Tibial nerve (tissue), 4 donors: ENCODE measurements around the gene ZSCAN2. TPM values are rescaled to one million over a fixed set of nuclear protein-coding genes. Genes with fewer than 3 reads are reported as not detected.

Experiments
- DNase-seq, 2 donors: peaks; one replicate each; pipeline ENCODE4 v3.0.0-alpha.2; 2019; ENCODE audit warnings: low spot score in 2 of 2
- H3K27ac ChIP-seq, 4 donors: fragments of 200-600 bp; sonication (generic) in 3 of 4; one replicate each; pipeline ENCODE4 v1.5.1; 2017 to 2019; ENCODE audit warnings: mild to moderate bottlenecking in 1 of 4
- H3K27me3 ChIP-seq, 2 donors: fragments of 200-600 bp; sonication (generic) in 1 of 2; one replicate each; pipeline versions ENCODE4 v1.5.1 to v1.6.0; 2017 to 2019
- H3K36me3 ChIP-seq, 3 donors: fragments of 200-600 bp; sonication (generic); one replicate each; pipeline ENCODE4 v1.5.1; 2018 to 2019
- H3K4me1 ChIP-seq, 4 donors: fragments of 200-600 bp; sonication (generic) in 3 of 4; one replicate each; pipeline ENCODE4 v1.5.1; 2017 to 2019
- H3K4me3 ChIP-seq, 4 donors: fragments of 200-600 bp; sonication (generic) in 3 of 4; one replicate each; pipeline ENCODE4 v1.5.1; 2017 to 2019; ENCODE audit warnings: mild to moderate bottlenecking in 1 of 4, moderate library complexity in 1 of 4
- H3K9me3 ChIP-seq, 4 donors: fragments of 200-600 bp; sonication (generic) in 3 of 4; one replicate each; pipeline ENCODE4 v1.5.1; 2017 to 2019
- CTCF ChIP-seq, 5 experiments: fragments of 200-600 bp in 3 of 5; fragments of 450-650 bp in 2 of 5; sonication (generic) in 3 of 5; IDR thresholded peaks; one replicate each; pipeline ENCODE4 v1.5.1; 2016 to 2019; ENCODE audit warnings: antibody characterized with exemption in 5 of 5, mild to moderate bottlenecking in 3 of 5, moderate library complexity in 2 of 5
- EP300 ChIP-seq, 2 donors: sonication (generic); formaldehyde crosslinking; IDR thresholded peaks; one replicate each; pipeline ENCODE4 v1.6.1; 2017; ENCODE audit warnings: antibody characterized with exemption in 2 of 2, mild to moderate bottlenecking in 1 of 2
- POLR2A ChIP-seq, 2 donors: fragments of 450-650 bp; IDR thresholded peaks; one replicate each; pipeline ENCODE4 v1.6.1; 2017; ENCODE audit warnings: antibody characterized with exemption in 2 of 2, mild to moderate bottlenecking in 2 of 2, moderate library complexity in 2 of 2
- WGBS, 2 donors: methylation state at CpG; one replicate each; pipeline ENCODE4 v1.1.5; 2018; 5-methylcytosine and 5-hydroxymethylcytosine counted together
- total RNA-seq, 4 donors: library from RNA; depleted of rRNA; stranded (reverse); fragments of >200 nt; gene quantifications; one replicate each; pipeline ENCODE4 v1.1.0, GENCODE V29; 2016

The ZSCAN2 gene
- total RNA-seq, 4 donors from 2014 or later: 4.1 to 7.2 (median 5.2) TPM

GRCh38 chr15:84620626-84621025 is 19.8 kb downstream of the ZSCAN2 start:
- Histone ChIP-seq H3K27ac (no peak overlapping the region), H3K4me3 (no peak overlapping the region), H3K9me3 (peaks cover 0 to 21% (median 4%) of the 10 kb centered on the region in 4 donors), H3K36me3 (peaks cover 7 to 73% (median 18%) of the 10 kb centered on the region in 3 donors), H3K4me1 (no peaks in the 10 kb centered on the region), H3K27me3 (no peaks in the 10 kb centered on the region)
- no peak for DNase-seq
- no peak for TF ChIP-seq EP300 (IDR thresholded peaks at IDR 0.05)
- no peak for TF ChIP-seq POLR2A (IDR thresholded peaks at IDR 0.05)
- no peak for TF ChIP-seq CTCF (IDR thresholded peaks at IDR 0.05)
- WGBS, 2 donors: 96 to 97% methylated on average over 8 of the region's 8 CpGs

- DNase-seq: no peak
- Histone ChIP-seq H3K4me1 (no peaks in the 10 kb centered on the region), H3K9me3 (peaks cover 0 to 21% (median 4%) of the 10 kb centered on the region in 4 donors), H3K27me3 (no peaks in the 10 kb centered on the region), H3K36me3 (peaks cover 7 to 81% (median 18%) of the 10 kb centered on the region in 3 donors), H3K27ac (no peak overlapping the region), H3K4me3 (no peak overlapping the region)
- TF ChIP-seq POLR2A (IDR thresholded peaks at IDR 0.05): no peak
- TF ChIP-seq CTCF (IDR thresholded peaks at IDR 0.05): no peak
- no peak for TF ChIP-seq EP300 (IDR thresholded peaks at IDR 0.05)
- 95 to 96% methylated on average over 17 of the region's 17 CpGs for WGBS, 2 donors
Observed at GRCh38 chr15:84621358-84621979, 20.7 kb downstream of the ZSCAN2 start.

GRCh38 chr15:84624359-84624758 is 23.6 kb downstream of the ZSCAN2 start:
- peaks cover 7 to 76% (median 18%) of the 10 kb centered on the region in 3 donors for H3K36me3 ChIP-seq
- TF ChIP-seq EP300 (IDR thresholded peaks at IDR 0.05) (no peak), POLR2A (IDR thresholded peaks at IDR 0.05) (no peak), CTCF (IDR thresholded peaks at IDR 0.05) (no peak)
- peaks cover 0 to 21% (median 4%) of the 10 kb centered on the region in 4 donors for H3K9me3 ChIP-seq
- no peak overlapping the region for H3K4me3 ChIP-seq
- 82 to 91% methylated on average over 6 to 7 of the region's 7 CpGs for whole genome bisulfite sequencing, 2 donors
- no peaks in the 10 kb centered on the region for H3K4me1 ChIP-seq
- H3K27me3 ChIP-seq: no peaks in the 10 kb centered on the region
- no peak for DNase-seq
- H3K27ac ChIP-seq: no peak overlapping the region

GRCh38 chr15:84625123-84625522 is 24.3 kb downstream of the ZSCAN2 start:
- WGBS, 2 donors: 85 to 90% methylated on average over 2 of the region's 2 CpGs
- DNase-seq: no peak

More at GRCh38 chr15:84625123-84625522, 24.3 kb downstream of the ZSCAN2 start:
- Histone ChIP-seq H3K9me3 (peaks cover 0 to 21% (median 4%) of the 10 kb centered on the region in 4 donors), H3K4me3 (no peak overlapping the region), H3K36me3 (peaks cover 7 to 68% (median 18%) of the 10 kb centered on the region in 3 donors), H3K4me1 (peaks cover 0 to 2% (median 0%) of the 10 kb centered on the region in 4 donors), H3K27ac (no peak overlapping the region), H3K27me3 (no peaks in the 10 kb centered on the region)
- TF ChIP-seq POLR2A (IDR thresholded peaks at IDR 0.05) (no peak), CTCF (IDR thresholded peaks at IDR 0.05) (no peak), EP300 (IDR thresholded peaks at IDR 0.05) (no peak)
